ENCODE results near the gene SYNE2.
"Not testable (repeated sequence)": the region's sequence is repeated elsewhere in the genome, so short reads cannot be mapped to it uniquely, and the experiment has no call there.

The SYNE2 gene

GRCh38 chr14:63852817-63853731 is at the start of gene SYNE2:
SYNE2 (plus strand) TSS chr14:63853004; CDS start chr14:63909149, 56,145 bp downstream.
- DNase-seq, result peak; percentile 86

- not testable (repeated sequence) for DNase-seq
Observed at GRCh38 chr14:63803221-63803791, 49.5 kb upstream of the SYNE2 start.

- not testable (repeated sequence) for DNase-seq
Observed at GRCh38 chr14:63806064-63806463, 46.7 kb upstream of the SYNE2 start.

DNA sequence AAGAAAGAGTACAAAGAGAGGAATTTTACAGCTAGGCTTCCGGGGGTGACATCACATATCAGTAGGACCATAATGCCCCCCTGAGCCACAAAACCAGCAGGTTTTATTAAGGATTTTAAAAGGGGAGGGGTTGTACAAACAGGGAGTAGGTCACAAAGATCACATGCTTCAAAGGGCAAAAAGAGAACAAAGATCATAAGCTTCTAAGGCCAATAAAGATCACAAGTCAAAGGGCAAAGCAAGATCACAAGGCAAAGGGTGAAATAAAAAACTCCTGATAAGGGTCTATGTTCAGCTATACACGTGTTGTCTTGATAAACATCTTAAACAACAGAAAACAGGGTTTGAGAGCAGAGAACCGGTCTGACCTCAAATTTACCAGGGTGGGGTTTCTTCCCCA is 41.1 kb upstream of the SYNE2 start:
- not testable (repeated sequence) for DNase-seq

GRCh38 chr14:63833728-63834127 is 19.1 kb upstream of the SYNE2 start:
- DNase-seq, result no peak

DNA sequence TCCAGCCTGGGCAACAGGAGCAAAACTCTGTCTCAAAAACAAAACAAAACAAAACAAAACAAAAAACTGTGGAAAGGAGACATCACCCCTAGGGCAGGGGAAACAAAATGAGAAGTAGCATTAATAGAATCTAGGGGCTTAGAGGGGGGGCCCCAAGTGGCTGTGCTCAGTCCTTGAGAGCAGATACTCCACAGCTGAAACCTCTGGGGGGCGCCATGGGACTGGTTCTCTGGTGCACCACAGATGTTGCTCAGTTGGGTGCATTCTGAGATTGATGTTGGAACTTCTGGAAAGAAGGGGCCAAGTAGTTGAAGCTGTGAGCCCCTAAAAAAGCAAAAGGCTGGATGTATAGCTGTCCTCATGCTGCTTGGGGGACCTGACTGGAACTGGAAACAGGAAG is 11.8 kb upstream of the SYNE2 start:
- DNase-seq, result peak; percentile 73

DNA sequence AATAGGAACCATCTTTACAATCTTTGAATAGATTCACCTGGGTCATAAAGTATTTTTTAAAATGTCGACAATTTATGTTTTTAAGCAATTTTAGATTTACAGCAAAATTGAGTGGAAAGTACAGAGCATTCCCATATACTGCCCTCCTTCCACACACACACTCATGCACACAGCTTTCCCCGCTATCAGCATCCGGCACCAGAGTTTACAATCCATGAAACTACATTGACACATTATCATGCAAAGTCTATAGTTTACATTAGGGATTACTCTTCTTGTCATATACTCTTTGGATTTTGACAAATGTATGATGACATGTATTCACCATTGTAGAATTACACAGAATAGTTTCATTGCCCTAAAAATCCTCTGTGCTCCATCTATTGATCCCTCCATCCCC is 9.0 kb upstream of the SYNE2 start:
- DNase-seq, result no peak

DNA sequence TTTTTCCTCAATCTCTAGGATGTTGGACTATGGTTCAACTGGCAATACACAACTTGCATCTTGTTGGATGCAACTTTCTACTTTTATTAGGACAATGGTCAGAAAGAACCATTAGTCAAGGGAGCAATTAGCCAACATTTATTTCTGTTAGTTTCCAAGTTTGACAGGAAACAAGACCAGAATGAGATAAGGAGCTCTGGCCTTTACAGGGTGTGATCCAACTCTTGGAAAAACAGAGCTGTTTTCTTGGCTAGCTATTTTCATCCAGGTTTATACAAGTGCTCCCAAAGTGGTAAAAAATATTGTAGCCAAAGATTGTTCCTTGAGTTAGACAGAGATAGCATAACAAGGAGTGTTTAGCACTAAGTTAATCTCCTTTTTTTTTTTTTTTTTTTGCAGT is 3.9 kb upstream of the SYNE2 start:
- DNase-seq, result no peak

GRCh38 chr14:63852271-63852816 is 460 bp upstream of the SYNE2 start:
- no peak for DNase-seq

GRCh38 chr14:63853831-63854293 is 1.1 kb downstream of the SYNE2 start:
- DNase-seq, result peak; percentile 59

DNA sequence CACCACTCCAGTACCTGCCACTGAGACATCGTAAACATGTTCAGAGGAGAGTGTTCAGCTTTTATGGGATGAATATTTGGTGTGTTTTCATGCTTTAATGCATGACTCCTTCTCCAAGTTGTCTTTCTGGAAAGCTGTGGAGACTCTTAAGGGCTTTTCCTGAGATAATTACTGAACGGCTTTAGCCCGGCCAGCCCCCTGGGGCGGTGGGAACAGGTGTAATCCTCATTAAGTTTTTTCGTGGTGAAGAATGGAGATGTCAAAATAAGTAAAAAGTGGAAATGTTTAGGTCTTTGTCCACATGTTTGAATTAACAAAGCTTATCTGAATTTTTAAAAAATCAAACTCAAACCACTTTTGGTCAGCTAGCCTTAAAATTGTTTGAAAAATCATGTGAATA is 1.5 kb downstream of the SYNE2 start:
- no peak for DNase-seq

GRCh38 chr14:63855281-63855680 is 2.5 kb downstream of the SYNE2 start:
- DNase-seq, result no peak

GRCh38 chr14:63857466-63858030 is 4.7 kb downstream of the SYNE2 start:
- no peak for DNase-seq

DNA sequence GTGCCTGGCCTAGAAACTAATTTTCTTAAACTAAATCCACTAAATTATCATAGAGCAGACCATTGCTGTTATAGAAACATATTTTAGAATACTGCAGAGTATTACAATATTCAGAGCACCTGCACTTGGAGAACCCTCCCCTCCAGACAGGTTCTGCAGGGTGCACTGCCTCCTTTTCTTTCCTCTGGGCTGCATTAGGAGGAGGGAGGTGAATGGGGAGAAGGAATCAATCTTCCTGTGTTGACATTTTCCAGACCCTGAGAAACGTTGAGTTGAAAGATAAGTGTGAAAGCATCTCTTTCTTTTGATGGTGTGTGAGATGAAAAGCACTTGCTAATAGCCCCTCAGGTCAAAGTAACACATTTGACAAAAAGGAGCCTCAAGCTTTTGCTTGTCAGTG is 7.3 kb downstream of the SYNE2 start:
- DNase-seq, result no peak

DNA sequence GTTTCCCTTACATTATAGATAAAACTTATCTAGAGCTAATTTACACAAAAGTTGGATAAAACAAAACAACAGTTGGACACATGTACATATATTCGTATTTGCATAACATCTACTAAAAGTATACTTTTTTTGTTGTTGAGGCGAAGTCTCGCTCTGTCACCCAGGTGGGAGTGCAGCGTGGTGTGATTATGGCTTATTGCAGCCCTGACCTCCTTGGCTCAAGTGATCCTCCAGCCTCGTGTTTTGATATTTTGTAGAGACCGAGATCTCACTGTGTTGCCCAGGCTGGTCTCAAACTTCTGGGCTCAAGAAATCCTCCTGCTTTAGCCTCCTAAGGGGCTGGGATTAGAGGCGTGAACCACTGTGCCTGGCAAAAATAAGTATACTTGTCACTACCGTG is 9.4 kb downstream of the SYNE2 start:
- DNase-seq, result peak; percentile 21

- DNase-seq, result peak; percentile 20
Observed at GRCh38 chr14:63863004-63863403, 10.2 kb downstream of the SYNE2 start.

GRCh38 chr14:63864775-63865174 is 12.0 kb downstream of the SYNE2 start:
- DNase-seq, result not testable (repeated sequence)

DNA sequence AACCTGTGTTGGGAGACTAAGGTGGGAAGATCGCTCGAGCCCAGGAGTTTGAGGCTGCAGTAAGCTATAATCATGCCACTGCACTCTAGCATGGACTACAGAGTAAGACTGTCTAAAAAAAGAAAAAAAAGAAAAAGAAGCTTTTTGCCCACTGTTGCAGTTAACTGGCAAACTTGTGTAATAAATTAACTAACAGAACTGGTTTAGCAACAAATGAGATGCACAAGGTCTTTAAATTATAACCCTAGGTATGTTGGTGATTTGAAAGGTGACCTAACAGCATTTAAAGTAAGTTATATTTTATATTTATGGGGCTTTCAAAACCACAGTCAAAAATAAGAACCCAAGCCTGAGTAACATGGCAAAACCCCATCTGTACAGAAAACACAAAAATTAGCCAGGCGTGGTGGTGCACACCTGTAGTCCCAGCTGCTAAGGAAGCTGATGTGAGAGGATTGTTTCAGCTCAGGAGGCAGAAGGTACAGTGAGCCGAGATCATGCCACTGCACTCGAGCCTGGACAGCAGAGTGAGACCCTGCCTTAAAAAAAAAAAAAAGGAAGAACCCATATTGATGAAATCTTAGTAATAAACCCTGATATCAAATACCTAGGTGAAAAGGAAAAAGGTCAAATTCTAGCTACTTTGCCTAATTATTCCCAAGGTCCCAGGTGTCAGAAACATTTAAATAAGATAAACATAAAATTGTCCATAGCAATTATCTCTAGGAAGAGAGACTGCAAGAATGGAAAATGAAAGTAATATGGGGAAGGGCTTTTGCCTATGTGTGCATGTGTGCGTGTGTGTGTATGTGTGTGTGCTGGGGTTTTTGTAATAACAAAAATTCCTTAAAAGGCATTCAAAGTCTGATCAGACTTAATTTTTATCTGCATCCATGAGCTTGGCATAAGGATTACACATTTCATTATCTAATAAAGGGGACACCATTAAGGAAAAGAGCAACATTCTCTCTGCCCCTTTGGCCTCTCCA is 15.4 kb downstream of the SYNE2 start:
- DNase-seq, result peak; percentile 27

- not testable (repeated sequence) for DNase-seq
Observed at GRCh38 chr14:63869940-63870752, 17.3 kb downstream of the SYNE2 start.

- not testable (repeated sequence) for DNase-seq
Observed at GRCh38 chr14:63870753-63871037, 17.9 kb downstream of the SYNE2 start.

DNA sequence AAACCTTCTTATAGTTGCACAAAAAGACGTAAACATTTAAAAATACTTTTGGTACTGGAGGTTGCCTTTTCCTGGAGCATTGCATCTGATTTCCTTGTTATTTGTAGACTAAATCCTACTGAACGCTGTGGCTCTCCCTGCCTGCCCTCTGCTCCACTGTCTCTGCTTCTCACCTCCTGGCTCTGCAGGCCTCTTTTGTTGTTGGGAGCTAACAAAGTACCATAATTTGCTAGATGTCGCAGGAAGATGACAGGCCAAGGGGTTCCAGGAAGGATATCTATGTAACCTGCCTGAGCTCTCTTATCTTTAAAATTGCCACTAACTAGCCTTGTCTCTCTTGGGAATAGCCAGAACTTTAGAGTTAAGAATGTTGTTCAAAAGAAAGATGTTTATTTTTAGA is 21.4 kb downstream of the SYNE2 start:
- no peak for DNase-seq

GRCh38 chr14:63875311-63875710 is 22.5 kb downstream of the SYNE2 start:
- DNase-seq, result no peak
